Measurements from ENCODE around the gene ACAD9. TPM values are rescaled to one million over a fixed set of nuclear protein-coding genes. Genes with fewer than 3 reads are reported as not detected.
A peak's percentile ranks its signal among the peaks of the same experiment; 100 is the strongest.

The ACAD9 gene
- total and polyA plus RNA-seq, 12 donors = 20.8 to 45.9 (median 37.2) TPM

GRCh38 chr3:128841926-128842920 lies 37.2 kb upstream of the ACAD9 start:
- Histone ChIP-seq H3K27me3 (no peaks in the 10 kb centered on the region), H3K4me1 (peaks cover 0 to 25% (median 15%) of the 10 kb centered on the region in 9 donors), H3K9me3 (no peaks in the 10 kb centered on the region), H3K4me3 (no peak overlapping the region), H3K36me3 (no peaks in the 10 kb centered on the region), H3K27ac (no peak overlapping the region)
- 86 to 91% methylated on average over 9 to 10 of the region's 10 CpGs for WGBS, 2 donors
- no peak for TF ChIP-seq CTCF (IDR thresholded peaks at IDR 0.05)
- ATAC-seq = no peak
- DNase-seq = no peak
- intact Hi-C loops (cut with DNase I) = loop anchor here in 4 of 10 donors (1.0 to 10.0 kb wide), 4 partner anchors 41 to 227 kb away; no protein-coding TSS in a partner anchor

- Histone ChIP-seq H3K4me1 (peaks cover 0 to 20% (median 15%) of the 10 kb centered on the region in 9 donors), H3K36me3 (no peaks in the 10 kb centered on the region), H3K9me3 (no peaks in the 10 kb centered on the region), H3K4me3 (no peak overlapping the region), H3K27ac (no peak overlapping the region), H3K27me3 (no peaks in the 10 kb centered on the region)
- ATAC-seq (no peak), DNase-seq (no peak)
- TF ChIP-seq CTCF (IDR thresholded peaks at IDR 0.05) = no peak
- WGBS, 2 donors = 96 to 97% methylated on average over 6 of the region's 6 CpGs
- intact Hi-C loops (cut with DNase I) = loop anchor here in 3 of 10 donors (10.0 kb wide), 3 partner anchors 50 to 230 kb away; no protein-coding TSS in a partner anchor
Observed at GRCh38 chr3:128844502-128844901, 34.9 kb upstream of the ACAD9 start.

- H3K4me1 ChIP-seq = peaks cover 0 to 20% (median 15%) of the 10 kb centered on the region in 9 donors
- H3K9me3 ChIP-seq = no peaks in the 10 kb centered on the region
- H3K27me3 ChIP-seq = no peaks in the 10 kb centered on the region
- H3K27ac ChIP-seq = peak overlapping the region in 8 of 10 donors; percentile 73 to 88 (median 83)
- H3K36me3 ChIP-seq = no peaks in the 10 kb centered on the region
- ATAC-seq = peak in 4 of 8 donors; percentile 5 to 22 (median 9)
- H3K4me3 ChIP-seq = peak overlapping the region in 9 of 10 donors; percentile 22 to 70 (median 57)
- no peak for DNase-seq
- no peak for TF ChIP-seq CTCF (IDR thresholded peaks at IDR 0.05)
- WGBS, 2 donors = 39% methylated on average over 14 of the region's 14 CpGs
- intact Hi-C loops (cut with DNase I) = loop anchor here in 7 of 10 donors (5.0 to 10.0 kb wide), 9 partner anchors 43 to 230 kb away; partner anchors contain the start of gene RAB7A (in 1 of the 7)
Observed at GRCh38 chr3:128845119-128845777, 34.2 kb upstream of the ACAD9 start.
